Measurements from ENCODE around the gene AP2B1.

GRCh38 chr17:35725802-35726126 lies 138.6 kb downstream of the AP2B1 start:
- no peak for TF ChIP-seq CTCF (IDR thresholded peaks at IDR 0.05; ENCODE audit: insufficient read depth, low read length, poor library complexity, severe bottlenecking)
- TF ChIP-seq EZH2phosphoT487 (conservative IDR thresholded peaks at IDR 0.05; ENCODE audit: low read length): no peak

All from SU-DHL-6 (cell line).